HepG2 (cell line): Measurements from ENCODE around the gene MTRF1. TPM values are rescaled to one million over a fixed set of nuclear protein-coding genes. Genes with fewer than 3 reads are reported as not detected.

ENCODE experiments used
- ATAC-seq: fragments of 200-7000 bp; cut with Tn5 transposase; 3 replicates; pipeline ENCODE4 v1.9.1; 2020; ENCODE audit warnings: mild to moderate bottlenecking, moderate library complexity
- BruUV-seq: library from RNA; stranded (reverse); fragments of 400-500 nt; replicated peaks from 2 replicates; lab custom pipeline; 2021; lab: Mats Ljungman, UMichigan
- CTCF ChIA-PET: fragments of 300-600 bp; formaldehyde crosslinking; extraction: SDS; loops from one replicate; lab custom pipeline; 2021; ENCODE audit warnings: low total read pairs, inconsistent platforms, low intra/inter-chr PET ratio; lab: Yijun Ruan, JAX
- POLR2A ChIA-PET: fragments of 350-600 bp; sonication (Branson Sonifier 250); formaldehyde crosslinking; loops from one replicate; lab custom pipeline; 2020; ENCODE audit warnings: antibody characterized with exemption, inconsistent platforms; lab: Yijun Ruan, JAX
- DNase-seq: peaks from one replicate; pipeline ENCODE4 v3.0.0-alpha.2; 2015; ENCODE audit warnings: low spot score
- FAIRE-seq: peaks from 3 replicates; lab custom pipeline; 2011; peaks lifted over from hg19 to GRCh38; lab: Jason Lieb, UNC
- H2AFZ ChIP-seq: one replicate; pipeline ENCODE4 v1.6.1; 2011; ENCODE audit warnings: low read length, inconsistent platforms
- H3K27ac ChIP-seq: fragments of 300-600 bp; 3 replicates; pipeline ENCODE4 v1.8.0; 2011; ENCODE audit warnings: mixed run types, mild to moderate bottlenecking, mixed read lengths, low read length, inconsistent platforms; ENCODE audit not compliant: insufficient read depth; ENCODE audit errors: extremely low read length
- H3K27me3 ChIP-seq, 2 experiments: fragments of 200-600 bp in 1 of 2; 2 replicates in 1 of 2; 3 replicates in 1 of 2; pipeline versions ENCODE4 v1.6.0 to v1.8.0; 2011; ENCODE audit warnings: low read length in 2 of 2, mild to moderate bottlenecking in 2 of 2, moderate library complexity in 2 of 2, inconsistent platforms in 1 of 2; ENCODE audit not compliant: insufficient read depth in 2 of 2, control insufficient read depth in 1 of 2
- H3K36me3 ChIP-seq, 2 experiments: fragments of 200-600 bp in 1 of 2; replicated peaks in 1 of 2; 2 replicates in 1 of 2; 3 replicates in 1 of 2; pipeline versions ENCODE4 v1.5.1 to v1.8.0; 2011; ENCODE audit warnings: low read length in 2 of 2, inconsistent platforms in 1 of 2; ENCODE audit not compliant: insufficient read depth in 2 of 2, control insufficient read depth in 1 of 2
- H3K4me1 ChIP-seq: 2 replicates; pipeline ENCODE4 v1.5.1; 2012; ENCODE audit warnings: low read length, inconsistent platforms; ENCODE audit not compliant: insufficient read depth
- H3K4me2 ChIP-seq: 2 replicates; pipeline ENCODE4 v1.6.0; 2011; ENCODE audit warnings: low read depth, low read length, inconsistent platforms
- H3K4me3 ChIP-seq, 3 experiments: fragments of 200-600 bp in 1 of 3; sonication (generic), shearing (Covaris generic) in 1 of 3; replicated peaks in 1 of 3; 2 replicates each; pipeline ENCODE4 v1.5.1; 2011 to 2016; ENCODE audit warnings: low read length in 3 of 3, inconsistent platforms in 2 of 3, low read depth in 2 of 3, mild to moderate bottlenecking in 2 of 3, control low read depth in 1 of 3, mixed read lengths in 1 of 3; ENCODE audit not compliant: insufficient read depth in 1 of 3
- H3K79me2 ChIP-seq: one replicate; pipeline ENCODE4 v1.6.1; 2011; ENCODE audit warnings: low read length, inconsistent platforms; ENCODE audit not compliant: insufficient read depth
- H3K9ac ChIP-seq: 2 replicates; pipeline ENCODE4 v1.6.0; 2011; ENCODE audit warnings: mild to moderate bottlenecking, low read depth, low read length, inconsistent platforms; ENCODE audit not compliant: insufficient read depth
- H3K9me3 ChIP-seq: 2 replicates; pipeline ENCODE4 v1.5.1; 2012; ENCODE audit warnings: mild to moderate bottlenecking, low read length
- H4K20me1 ChIP-seq: 2 replicates; pipeline ENCODE4 v1.6.0; 2011; ENCODE audit warnings: inconsistent platforms, mild to moderate bottlenecking, low read length, moderate library complexity; ENCODE audit not compliant: insufficient read depth
- ARID3A ChIP-seq: IDR thresholded peaks from 2 replicates; pipeline ENCODE4 v1.6.1; 2012; ENCODE audit warnings: low read depth, low read length, improper control_type of control experiment
- HNRNPL ChIP-seq: fragments of 200-400 bp; formaldehyde crosslinking; IDR thresholded peaks from 2 replicates; pipeline ENCODE4 v1.6.1; 2017; ENCODE audit warnings: mild to moderate bottlenecking, low read depth, low read length
- MEF2D ChIP-seq: sonication (generic); formaldehyde crosslinking; IDR thresholded peaks from 2 replicates; pipeline ENCODE4 v1.5.1; 2020; ENCODE audit warnings: mild to moderate bottlenecking, missing genetic modification reagents
- PRPF4 ChIP-seq: fragments of 200-400 bp; formaldehyde crosslinking; IDR thresholded peaks from 2 replicates; pipeline ENCODE4 v1.6.1; 2016; ENCODE audit warnings: low read length, low read depth; ENCODE audit not compliant: poor library complexity, severe bottlenecking
- REL ChIP-seq: sonication (generic); formaldehyde crosslinking; conservative IDR thresholded peaks from 2 replicates; pipeline ENCODE4 v1.8.0; 2022; ENCODE audit warnings: mild to moderate bottlenecking, missing genetic modification reagents, moderate library complexity
- RXRB ChIP-seq: IDR thresholded peaks from 2 replicates; pipeline ENCODE4 v1.6.1; 2016; ENCODE audit warnings: borderline replicate concordance, missing genetic modification reagents, missing compliant biosample characterization
- STAT6 ChIP-seq: sonication (generic); formaldehyde crosslinking; IDR thresholded peaks from 2 replicates; pipeline ENCODE4 v1.4.0; 2020; ENCODE audit warnings: missing genetic modification reagents, mild to moderate bottlenecking, borderline replicate concordance
- ZNF296 ChIP-seq: sonication (generic); formaldehyde crosslinking; conservative IDR thresholded peaks from 2 replicates; pipeline ENCODE4 v1.5.0; 2020; ENCODE audit warnings: mild to moderate bottlenecking, missing genetic modification reagents
- ZNF33A ChIP-seq: sonication (generic); formaldehyde crosslinking; IDR thresholded peaks from 2 replicates; pipeline ENCODE4 v1.5.1; 2020; ENCODE audit warnings: missing genetic modification reagents, mild to moderate bottlenecking, moderate library complexity, borderline replicate concordance
- ZNF430 ChIP-seq: sonication (generic); formaldehyde crosslinking; IDR thresholded peaks from 2 replicates; pipeline ENCODE4 v1.9.0; 2021; ENCODE audit warnings: mild to moderate bottlenecking, missing genetic modification reagents
- ZNF484 ChIP-seq: sonication (generic); formaldehyde crosslinking; IDR thresholded peaks from 2 replicates; pipeline ENCODE4 v1.5.1; 2020; ENCODE audit warnings: mild to moderate bottlenecking, low read depth, missing genetic modification reagents, borderline replicate concordance
- ZNF605 ChIP-seq: sonication (generic); formaldehyde crosslinking; IDR thresholded peaks from 2 replicates; pipeline ENCODE4 v1.8.0; 2022; ENCODE audit warnings: mild to moderate bottlenecking, missing genetic modification reagents
- WGBS: methylation state at CpG from one replicate; pipeline ENCODE4 v1.1.6; 2017; ENCODE audit warnings: low lambda C conversion rate; 5-methylcytosine and 5-hydroxymethylcytosine counted together
- in situ Hi-C: cut with HindIII; loops from 2 replicates; pipeline ENCODE4 v1.10.0; 2017; ENCODE audit warnings: low pct_unique_long_range_greater_than_20kb; ENCODE audit not compliant: extremely low pct_ligation_motif_present
- intact Hi-C: fragments of 100-400 bp; cut with micrococcal nuclease; formaldehyde crosslinking; loops from one replicate; pipeline ENCODE4 v1.10.0; 2022; ENCODE audit not compliant: unreplicated experiment
- polyA plus RNA-seq, 8 experiments: library from polyadenylated mRNA; depleted of rRNA in 3 of 8; stranded (reverse) in 7 of 8; unstranded in 1 of 8; fragments of >200 nt; fragmentation: Illumina TruSeq in 4 of 8; extraction: Trizol in 4 of 8; gene quantifications; 2 replicates each; pipeline versions ENCODE4 v1.2.1 to v1.2.3, GENCODE V29; 2011 to 2016; ENCODE audit warnings: low read depth in 4 of 8, missing spikeins in 1 of 8, mixed read lengths in 1 of 8; ENCODE audit not compliant: insufficient read depth in 1 of 8
- total RNA-seq, 5 experiments: library from RNA; depleted of rRNA; stranded (reverse); fragments of >200 nt; fragmentation: Illumina TruSeq; extraction: Trizol; gene quantifications; 2 replicates each; pipeline ENCODE4 v1.2.3, GENCODE V29; 2016; ENCODE audit warnings: low read depth in 1 of 5

The MTRF1 gene
- total and polyA plus RNA-seq, 2 of the 13 experiments (the other 11 are each of a cell fraction or from before 2014, with no cell fraction given): 21.6 to 27.2 TPM

- Histone ChIP-seq H3K4me1 (peaks cover 57% of the 10 kb centered on the region), H3K9me3 (no peaks in the 10 kb centered on the region), H4K20me1 (no peaks in the 10 kb centered on the region), H3K4me3 (peak overlapping the region in 2 of 3 experiments; percentile 57 to 89; a peak in 4 of 6 replicates), H3K9ac (peak overlapping the region; percentile 91), H3K79me2 (peaks cover 21% of the 10 kb centered on the region), H3K4me2 (peak overlapping the region; percentile 87), H3K27me3 (no peaks in the 10 kb centered on the region; a peak in 1 of 5 replicates), H3K27ac (no peak overlapping the region), H3K36me3 (no peaks in the 10 kb centered on the region), H2AFZ (no peak overlapping the region)
- no peak for DNase-seq
- BruUV-seq: no TSS peak
- ATAC-seq: no peak
- ChIA-PET CTCF (no interaction called here), POLR2A (interaction anchor here (1.1 kb wide), 1 partner anchor 61 kb away, joined by 3 read pairs; the partner anchor contains the start of gene KBTBD6)
- in situ Hi-C loops (loop anchor here (5.0 to 10.0 kb wide), 2 partner anchors 61 to 129 kb away; partner anchors contain the start of genes KBTBD6 and WBP4), intact Hi-C loops (loop anchor here (10.0 kb wide), 1 partner anchor 119 kb away; no protein-coding TSS in a partner anchor)
- TF ChIP-seq REL (CRISPR knock-in tag) (no peak), ZNF296 (CRISPR knock-in tag) (0 out of 2 replicates have a peak, but pooled peaks have one; percentile 12), PRPF4 (peak; percentile 16), ZNF484 (0 out of 2 replicates have a peak, but pooled peaks have one; percentile 24)
- no peak for FAIRE-seq
- 98% methylated on average over 17 of the region's 18 CpGs for WGBS
Measured at GRCh38 chr13:41193469-41193868, 69.9 kb downstream of the MTRF1 start.

- Histone ChIP-seq H3K36me3 (no peaks in the 10 kb centered on the region), H3K9ac (no peak overlapping the region), H3K4me1 (peaks cover 52% of the 10 kb centered on the region), H2AFZ (no peak overlapping the region), H3K79me2 (peaks cover 16% of the 10 kb centered on the region), H3K27me3 (no peaks in the 10 kb centered on the region), H4K20me1 (no peaks in the 10 kb centered on the region), H3K9me3 (no peaks in the 10 kb centered on the region), H3K4me2 (no peak overlapping the region), H3K4me3 (no peak overlapping the region), H3K27ac (no peak overlapping the region)
- WGBS: 65% methylated on average over 6 of the region's 6 CpGs
- no TSS peak for BruUV-seq
- TF ChIP-seq MEF2D (no peak), ZNF605 (no peak), STAT6 (CRISPR knock-in tag) (no peak), ARID3A (peak; percentile 43; the same call in 1 of the 2 replicates), RXRB (CRISPR knock-in tag) (no peak), ZNF430 (CRISPR knock-in tag) (no peak), HNRNPL (no peak), ZNF33A (CRISPR knock-in tag) (no peak)
- ATAC-seq (no peak), FAIRE-seq (no peak), DNase-seq (no peak)
- POLR2A ChIA-PET: no interaction called here
- in situ Hi-C loops (no loop called here), intact Hi-C loops (no loop called here)
- CTCF ChIA-PET: no interaction called here
Measured at GRCh38 chr13:41188584-41188983, 74.8 kb downstream of the MTRF1 start.
